GM19328 (cell line): ENCODE results near the gene CDKN1A.
"Not testable (repeated sequence)": the region's sequence is repeated elsewhere in the genome, so short reads cannot be mapped to it uniquely, and the experiment has no call there.

Experiments
- ATAC-seq: cut with Tn5 transposase; IDR thresholded peaks from one replicate; pipeline ENCODE4 v1.9.1; 2021; ENCODE audit warnings: mild to moderate bottlenecking, moderate library complexity; ENCODE audit not compliant: unreplicated experiment

CDKN1A gene

DNA sequence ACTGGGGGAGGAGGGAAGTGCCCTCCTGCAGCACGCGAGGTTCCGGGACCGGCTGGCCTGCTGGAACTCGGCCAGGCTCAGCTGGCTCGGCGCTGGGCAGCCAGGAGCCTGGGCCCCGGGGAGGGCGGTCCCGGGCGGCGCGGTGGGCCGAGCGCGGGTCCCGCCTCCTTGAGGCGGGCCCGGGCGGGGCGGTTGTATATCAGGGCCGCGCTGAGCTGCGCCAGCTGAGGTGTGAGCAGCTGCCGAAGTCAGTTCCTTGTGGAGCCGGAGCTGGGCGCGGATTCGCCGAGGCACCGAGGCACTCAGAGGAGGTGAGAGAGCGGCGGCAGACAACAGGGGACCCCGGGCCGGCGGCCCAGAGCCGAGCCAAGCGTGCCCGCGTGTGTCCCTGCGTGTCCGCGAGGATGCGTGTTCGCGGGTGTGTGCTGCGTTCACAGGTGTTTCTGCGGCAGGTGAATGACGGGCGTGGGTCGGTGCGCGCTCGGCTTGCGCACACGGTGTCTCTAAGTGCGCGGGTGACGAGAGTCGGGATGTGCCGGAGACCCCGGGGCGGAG lies at the start of gene CDKN1A:
Gene CDKN1A (plus strand): TSS at position 227 of the 555 bp plus-strand sequence. CDS start 5,388 bp downstream, outside the sequence.
- ATAC-seq, result peak; percentile 54

DNA sequence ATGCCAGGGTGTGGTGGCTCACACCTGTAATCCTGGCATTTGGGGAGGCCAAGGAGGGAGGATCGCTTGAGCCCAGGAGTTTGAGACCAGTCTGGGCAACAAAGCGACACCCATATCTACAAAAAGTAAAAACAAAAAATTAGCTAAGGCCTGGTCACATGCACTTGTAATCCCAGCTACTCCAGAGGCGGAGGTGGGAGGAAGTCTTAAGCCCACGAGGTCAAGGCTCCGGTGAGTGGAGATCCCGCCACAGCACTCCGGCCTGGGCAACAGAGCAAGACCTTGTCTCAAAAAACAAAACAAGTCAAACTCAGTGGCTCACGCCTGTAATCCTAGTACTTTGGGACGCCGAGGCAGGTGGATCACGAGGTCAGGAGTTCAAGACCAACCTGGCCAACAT lies 48.7 kb upstream of the CDKN1A start:
- no peak for ATAC-seq

DNA sequence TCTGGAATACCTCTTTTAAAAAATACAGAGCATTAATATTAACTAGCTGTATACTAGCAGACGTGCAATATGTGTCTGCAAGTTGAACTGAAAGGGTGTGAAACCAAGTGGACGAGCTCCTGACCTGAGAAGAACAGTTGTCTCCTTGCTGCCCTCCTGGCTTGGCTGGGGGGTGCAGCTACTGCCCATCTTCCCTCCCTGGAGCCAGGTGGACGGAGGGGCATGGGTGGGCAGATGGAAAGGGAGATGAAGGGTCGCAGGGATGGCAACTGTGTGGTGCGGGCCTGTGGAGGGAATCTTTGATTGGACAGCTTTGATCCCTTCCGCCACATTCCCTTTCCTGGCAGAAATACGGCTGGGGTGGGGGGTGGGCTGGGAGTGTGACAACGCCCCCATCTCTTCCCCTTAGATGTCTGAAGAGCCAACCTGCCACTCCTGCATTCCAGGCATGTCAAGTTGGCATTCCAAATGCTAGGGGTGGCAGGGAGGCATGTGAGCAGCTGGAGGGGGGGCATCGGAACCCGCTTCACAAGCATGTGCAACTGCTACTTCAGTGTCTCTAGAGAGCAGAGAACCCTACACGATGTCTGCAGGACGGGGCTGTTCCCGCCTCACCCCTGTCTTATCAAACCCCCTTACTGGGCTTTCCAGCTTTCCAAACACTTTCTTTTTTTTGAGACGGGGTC lies 47.0 kb upstream of the CDKN1A start:
- no peak for ATAC-seq

DNA sequence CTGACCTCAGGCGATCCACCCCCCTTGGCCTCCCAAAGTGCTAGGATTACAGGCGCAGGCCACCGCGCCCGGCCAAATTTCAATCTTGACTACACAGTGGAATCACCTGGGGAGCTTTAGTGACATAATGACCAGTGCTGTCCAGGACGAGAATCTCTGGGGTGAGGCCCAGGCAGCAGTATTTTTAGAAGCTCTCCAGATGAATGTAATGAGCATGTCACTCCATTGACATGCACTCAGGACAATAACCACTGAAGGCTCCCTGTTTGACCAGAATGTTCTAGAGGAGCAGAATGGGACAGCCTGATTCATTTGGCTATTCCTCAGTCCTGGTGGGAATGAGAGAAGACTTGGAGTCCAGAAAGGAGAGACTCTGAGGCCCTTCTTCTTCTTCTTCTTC lies 45.1 kb upstream of the CDKN1A start:
- no peak for ATAC-seq

DNA sequence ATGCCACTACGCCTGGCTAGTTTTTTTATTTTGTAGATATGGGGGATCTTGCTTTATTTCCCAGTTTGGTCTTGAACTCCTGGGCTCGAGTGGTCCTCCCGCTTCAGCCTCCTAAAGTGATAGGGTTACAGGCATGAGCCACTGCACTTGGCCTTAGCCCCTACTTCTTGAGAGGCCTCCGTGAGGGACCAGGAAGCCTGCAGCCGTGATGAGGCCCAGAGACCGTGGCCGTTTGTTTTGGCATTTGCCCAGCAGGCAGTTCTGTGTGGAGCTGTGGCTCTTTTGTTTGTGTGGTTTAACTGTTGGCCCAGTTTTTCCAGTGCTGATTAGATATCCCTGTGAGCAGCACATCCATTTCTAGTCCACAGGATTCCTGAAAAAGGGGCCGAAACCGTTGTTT lies 44.6 kb upstream of the CDKN1A start:
- ATAC-seq, result no peak

DNA sequence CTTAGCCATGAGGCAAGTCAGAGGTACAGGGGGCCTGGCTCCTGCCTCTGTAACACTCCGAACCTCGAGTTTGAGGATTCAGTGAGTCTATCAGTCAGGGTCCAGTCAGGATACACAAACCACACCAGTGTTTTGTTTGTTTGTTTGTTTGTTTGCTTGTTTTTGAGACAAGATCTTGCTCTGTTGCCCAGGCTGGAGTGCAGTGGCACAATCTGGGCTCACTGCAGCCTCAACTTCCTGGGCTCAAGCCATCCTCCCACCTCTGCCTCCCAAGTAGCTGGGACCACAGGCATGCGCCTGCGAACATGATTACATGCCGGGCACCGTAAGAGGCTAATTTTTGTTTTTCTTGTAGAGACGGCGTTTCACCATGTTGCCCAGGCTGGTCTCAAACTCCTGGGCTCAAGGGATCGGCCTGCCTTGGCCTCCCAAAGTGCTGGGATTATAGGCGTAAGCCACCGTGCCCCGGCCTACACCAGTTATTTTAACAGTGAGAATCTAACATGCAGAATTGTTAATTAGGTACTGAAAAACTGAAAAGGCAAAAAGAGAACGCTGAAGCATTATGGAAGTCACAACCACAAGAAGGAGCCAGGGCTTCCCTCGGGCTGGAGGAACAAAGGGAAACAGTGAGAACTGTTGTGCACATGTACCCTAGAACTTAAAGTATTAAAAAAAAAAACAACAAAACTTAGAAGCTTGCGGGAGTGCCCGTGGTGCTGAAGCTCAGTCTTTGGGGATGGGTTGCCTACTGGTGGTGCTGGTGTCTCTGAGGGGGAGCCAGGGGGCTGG lies 44.0 kb upstream of the CDKN1A start:
- ATAC-seq, result no peak

DNA sequence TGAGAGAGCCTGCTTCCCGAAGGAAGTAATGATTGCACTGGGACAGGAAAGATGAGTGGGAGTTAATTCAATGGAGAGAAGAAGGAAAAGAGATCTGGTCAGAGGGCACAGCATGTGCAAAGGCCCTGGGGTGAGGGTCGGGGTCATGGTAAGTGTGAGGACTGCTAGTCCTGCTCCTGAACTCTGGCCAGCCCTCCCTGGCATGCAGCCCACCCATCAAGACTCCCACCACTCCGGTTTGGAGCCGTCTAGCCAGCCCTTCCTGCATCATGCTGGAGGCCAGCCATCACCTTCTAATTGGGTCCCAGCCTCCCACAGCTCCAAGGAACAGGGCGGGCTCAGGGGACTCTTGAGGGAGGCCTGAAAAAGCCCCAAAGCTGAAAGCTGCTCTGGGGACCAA lies 42.2 kb upstream of the CDKN1A start:
- no peak for ATAC-seq

DNA sequence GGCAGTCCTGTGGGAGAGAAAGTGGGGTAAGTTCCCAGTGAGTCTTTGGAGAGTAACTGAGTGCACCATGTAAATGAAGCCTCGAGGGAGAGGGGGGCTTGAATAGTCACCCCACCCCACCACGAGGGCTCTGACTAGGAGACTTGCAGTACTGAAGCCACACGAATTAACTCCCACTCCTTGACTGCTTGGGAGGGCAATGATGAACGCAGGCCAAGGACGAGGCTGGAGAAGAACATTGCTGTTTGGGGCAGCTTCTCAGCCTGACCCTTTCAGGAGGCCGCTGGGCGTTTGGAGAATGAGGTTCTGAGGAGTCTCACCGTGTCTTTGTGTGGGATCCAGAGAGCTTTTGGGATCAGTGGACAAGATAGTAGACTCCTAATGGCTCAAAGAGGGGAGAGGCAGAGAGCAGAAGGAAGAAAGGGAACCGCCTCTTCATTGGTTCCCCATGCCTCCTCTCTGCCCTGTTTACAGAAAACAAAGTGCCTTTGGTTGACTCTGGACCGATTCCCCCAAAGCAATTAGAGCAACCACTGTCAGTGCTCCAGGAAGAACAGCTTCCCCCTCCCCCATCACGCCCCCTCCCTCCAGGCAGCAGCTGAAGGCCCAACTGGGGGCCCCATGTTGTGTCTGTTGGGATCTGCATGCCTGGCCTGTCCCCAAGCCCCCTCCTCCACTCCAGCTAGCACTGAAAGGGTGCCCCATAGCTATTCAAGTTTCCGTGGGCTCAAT lies 41.7 kb upstream of the CDKN1A start:
- no peak for ATAC-seq

DNA sequence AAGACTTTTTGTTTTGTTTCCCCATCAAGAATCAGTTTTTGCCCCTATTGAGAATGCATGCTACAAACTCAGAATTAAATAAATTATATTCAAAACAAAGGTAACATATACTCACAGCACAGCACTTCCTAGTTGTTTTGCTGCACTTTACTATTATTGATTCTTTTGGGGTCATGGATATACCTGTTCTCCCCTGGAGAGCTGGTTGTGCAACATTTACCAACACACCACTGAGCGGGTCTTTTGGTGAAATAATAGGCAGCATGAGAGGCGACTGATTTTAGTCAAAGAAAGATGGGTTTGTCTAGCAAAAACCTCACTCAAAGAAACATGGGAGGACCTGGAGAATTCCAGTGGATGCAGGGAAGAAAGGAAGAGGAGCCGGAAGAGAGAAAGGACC lies 39.9 kb upstream of the CDKN1A start:
- ATAC-seq, result no peak

DNA sequence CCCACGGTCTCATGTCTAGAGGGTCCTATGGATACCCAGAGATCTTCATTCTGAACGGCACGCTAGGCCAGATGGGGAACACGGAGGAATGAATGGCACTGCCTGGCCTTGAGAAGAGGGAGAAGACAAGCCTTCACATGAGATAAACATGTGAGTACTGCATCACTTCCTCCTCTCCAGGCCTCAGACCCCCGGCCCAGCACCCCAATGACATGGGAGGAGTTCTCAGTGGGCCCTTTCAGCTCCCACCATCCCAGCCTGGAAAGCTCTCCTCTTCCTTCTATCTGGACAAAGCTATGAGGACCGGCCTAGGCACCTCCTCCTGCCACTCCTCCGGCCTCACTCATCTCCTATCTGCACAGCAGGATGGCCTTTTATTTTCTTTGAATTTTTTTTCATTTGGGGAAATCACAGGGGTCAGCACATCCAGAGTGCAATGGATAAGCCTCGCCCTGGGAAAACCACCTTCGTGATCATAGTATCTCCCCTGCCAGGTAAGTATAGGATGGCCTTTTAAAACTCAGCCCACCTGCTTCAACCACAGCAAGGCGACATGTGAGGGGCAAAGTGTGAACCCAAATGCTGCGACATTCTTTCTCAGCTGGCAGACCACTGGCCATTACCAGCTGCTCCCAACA lies 39.2 kb upstream of the CDKN1A start:
- no peak for ATAC-seq

DNA sequence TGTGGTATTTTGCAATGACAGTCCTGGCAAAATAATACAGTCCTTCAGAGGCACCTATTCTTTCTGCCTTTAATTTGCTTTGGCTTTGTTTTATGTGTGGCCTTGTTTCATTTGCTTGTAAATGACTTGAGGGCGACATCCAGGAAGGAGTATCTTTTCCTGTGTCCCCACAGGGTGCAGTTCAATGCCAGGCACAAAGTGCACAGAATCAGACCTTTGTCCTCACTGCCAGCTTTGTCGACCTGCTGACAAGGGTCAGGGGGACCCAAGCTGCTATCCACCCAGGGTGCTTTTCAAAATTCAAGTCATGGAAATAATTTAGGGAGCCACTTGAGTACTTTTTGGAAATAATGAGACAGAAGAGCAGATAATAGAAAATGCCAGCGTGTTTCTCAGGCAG lies 37.0 kb upstream of the CDKN1A start:
- ATAC-seq, result no peak

DNA sequence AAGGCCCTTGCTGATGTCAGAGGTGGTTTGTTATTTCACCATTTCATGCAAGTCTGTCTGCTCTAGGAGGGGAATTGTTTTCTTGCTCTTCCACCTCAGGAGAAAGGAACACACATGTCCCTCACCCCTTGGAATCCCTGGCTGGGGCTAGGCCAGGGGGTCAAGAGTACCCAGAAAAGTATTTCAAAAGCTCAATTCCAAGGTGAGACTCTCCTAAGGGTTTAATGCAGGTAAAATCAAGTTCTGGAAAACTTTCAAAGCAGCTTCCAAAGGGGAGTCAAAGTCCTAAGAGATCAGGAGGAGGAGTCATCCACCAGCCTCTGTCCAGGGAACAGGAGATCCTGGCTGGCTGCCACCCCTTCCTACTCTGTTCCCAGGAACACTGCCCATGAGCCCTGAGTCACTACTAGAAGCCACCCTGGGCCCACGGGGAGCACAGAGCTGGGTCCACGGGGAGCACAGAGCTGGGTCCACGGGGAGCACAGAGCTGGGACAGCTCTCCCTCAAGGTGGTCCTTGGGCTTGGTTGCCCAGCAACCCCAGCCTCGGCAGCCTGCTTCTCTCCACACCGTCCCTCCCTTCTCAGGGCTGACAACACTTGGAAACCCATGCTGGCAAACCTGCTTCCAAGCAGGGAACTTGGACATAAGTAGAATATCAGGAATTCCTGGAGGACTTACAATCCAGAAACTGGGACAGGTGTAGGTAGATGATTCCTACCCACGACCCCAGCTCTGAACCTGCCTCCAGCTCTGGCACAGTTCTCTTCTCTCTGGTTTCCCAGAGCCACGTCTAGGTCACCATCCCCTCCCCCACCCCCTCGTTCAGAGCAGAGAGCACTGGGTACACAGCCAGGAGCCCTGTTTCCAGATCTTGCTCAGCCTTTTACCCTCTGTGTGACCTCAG lies 35.3 kb upstream of the CDKN1A start:
- no peak for ATAC-seq

DNA sequence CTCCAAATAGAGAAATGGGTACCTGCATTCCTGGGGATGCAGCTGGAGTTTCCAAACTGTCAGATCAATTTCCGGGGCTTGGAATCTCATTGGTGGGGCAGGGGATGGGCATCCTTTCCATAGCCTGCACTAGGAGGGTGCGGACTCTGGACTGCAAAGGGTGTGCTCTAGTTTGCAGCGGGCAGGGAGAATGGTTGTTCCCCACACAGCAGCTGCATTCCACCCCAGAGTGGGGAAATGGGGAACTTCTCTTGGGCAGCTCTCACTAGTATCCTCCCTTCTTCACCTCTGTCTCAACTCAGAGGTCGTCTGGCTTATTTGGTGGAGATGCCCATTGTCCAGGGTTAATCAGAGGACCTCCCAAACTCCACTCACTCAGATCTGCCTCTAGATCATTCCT lies 34.5 kb upstream of the CDKN1A start:
- no peak for ATAC-seq

DNA sequence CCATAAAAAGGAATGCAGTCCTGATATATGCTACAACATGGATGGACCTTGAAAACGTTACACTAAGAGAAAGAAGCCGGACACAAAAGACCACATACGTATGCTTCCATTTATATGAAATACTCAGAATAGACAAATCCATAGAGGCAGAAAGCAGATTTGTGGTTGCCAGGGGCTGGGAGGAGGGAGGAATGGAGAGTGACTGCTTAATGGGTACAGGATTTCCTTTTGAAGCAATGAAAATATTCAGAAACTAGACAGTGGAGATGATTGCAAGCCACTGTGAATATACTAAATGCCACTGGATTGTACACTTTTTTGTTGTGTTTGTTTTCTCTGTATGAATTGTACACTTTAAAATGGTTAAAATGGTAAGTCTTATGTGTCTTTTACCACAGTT lies 29.4 kb upstream of the CDKN1A start:
- no peak for ATAC-seq

DNA sequence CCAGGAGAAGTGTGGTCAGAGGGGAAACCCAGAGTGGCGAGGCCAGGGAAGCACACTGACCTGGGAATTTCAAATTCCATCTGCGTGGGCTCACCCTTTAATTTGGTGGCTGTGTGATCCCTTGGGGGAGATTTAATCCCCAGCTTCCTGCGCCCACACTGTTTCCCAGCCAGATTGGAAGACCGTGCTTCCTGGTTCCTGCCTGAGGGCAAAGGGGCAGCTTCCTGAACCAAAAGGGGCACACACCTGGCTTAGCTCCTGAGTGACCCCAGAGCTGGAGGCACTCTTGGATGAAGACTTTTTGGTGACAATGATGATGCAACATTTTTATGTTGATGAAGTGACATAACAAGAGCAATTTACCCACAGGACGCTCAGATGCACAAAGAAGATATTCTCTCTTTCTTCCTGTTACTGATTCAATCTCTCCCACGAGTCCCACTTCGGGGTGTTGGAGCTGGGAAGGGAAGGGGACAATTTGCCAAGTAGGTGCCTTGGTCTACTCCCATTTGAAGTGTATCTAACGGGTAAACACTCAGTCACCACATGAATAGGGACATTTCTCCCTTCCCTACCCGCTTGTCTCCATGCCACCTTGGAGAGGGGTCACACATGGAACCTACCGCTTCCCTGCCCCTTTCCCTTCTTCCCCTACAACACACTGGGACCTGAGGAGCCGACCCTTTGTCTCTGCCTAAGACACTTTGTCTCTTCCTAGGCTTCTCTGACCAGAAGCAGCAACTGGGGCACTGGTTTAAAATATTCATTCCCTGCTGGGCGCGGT lies 28.6 kb upstream of the CDKN1A start:
- no peak for ATAC-seq

DNA sequence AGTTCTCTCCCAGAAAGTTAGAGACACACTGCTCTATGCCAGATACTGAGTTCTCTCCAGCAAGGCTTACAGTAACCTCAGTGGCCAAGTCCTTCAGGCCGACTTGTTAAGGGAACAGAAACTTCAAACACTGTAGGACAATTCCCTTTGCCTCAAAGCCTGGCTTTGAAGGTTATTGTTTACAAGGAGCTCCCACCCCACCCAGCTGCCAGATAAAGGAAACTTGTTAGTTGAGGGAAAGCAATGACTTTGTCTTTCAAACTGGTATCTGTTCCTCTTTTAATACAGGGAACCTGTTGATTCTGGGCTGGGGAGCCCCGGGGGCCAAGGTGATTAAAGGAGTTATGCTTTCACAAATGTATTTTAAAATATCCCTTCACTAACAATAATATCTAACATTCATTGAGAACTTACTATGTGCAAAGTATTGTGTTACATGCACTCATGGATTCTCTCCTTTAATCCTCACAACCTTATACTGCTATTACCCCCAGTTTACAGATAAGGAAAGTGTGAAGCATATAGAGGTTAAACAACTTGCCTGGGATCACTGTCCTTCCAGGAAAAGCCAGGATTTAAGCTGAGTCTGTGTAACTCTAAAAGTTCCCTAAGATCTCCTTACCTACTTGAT lies 27.6 kb upstream of the CDKN1A start:
- no peak for ATAC-seq

DNA sequence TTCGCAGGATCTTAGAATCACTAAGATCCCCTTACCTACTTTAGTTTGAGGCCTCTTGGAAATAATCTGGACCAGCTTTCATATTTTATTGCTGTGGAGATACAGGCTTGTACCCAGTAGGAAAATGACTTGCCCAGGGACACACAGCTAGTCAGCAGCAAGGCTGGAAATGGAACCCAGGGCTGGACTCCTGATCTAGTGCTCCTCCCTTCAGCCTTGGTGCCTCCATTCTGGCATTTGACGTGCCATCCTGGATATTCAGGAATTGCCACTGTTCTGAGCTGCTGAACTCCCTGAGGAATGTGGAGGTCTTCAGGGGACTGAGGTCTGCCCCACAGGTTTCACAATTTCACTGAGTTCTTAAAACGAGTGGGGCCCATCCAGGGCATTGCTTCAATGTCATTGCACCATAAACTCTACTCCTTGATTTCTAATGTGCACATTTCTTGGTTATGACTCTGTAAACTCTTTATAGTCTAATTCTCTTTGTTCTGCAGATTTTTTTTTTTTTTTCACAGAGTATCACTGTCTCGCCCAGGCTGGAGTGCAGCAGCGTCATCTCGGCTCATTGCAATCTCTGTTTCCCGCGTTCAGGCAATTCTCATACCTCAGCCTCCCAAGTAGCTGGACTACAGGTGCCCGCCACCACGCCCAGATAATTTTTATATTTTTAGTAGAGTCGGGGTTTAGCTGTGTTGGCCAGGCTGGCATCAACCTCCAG lies 26.7 kb upstream of the CDKN1A start:
- ATAC-seq, result no peak

DNA sequence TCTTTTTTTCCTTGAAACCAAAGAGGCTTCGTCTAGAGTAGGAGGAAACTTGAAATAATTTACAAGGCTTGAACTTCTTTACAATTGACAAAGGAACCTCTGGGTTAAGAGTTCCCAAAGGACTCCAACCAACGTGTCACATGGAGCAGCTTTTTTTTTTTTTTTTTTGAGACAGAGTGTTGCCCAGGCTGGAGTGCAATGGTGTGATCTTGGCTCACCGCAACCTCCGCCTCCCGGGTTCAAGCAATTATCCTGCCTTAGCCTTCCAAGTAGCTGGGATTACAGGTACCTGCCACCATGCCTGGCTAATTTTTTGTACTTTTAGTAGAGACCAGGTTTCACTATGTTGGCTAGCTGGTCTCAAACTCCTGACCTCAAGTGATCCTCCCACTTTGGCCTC lies 24.0 kb upstream of the CDKN1A start:
- not testable (repeated sequence) for ATAC-seq
